Heart right ventricle (tissue), 16 donors: ENCODE results near the gene GRAP2. TPM values are rescaled to one million over a fixed set of nuclear protein-coding genes. Genes with fewer than 3 reads are reported as not detected.

Experiments used
- ATAC-seq, 8 donors: fragments of 200-7000 bp; cut with Tn5 transposase; one replicate each; pipeline ENCODE4 v1.9.1; 2020; ENCODE audit warnings: mild to moderate bottlenecking in 8 of 8, moderate library complexity in 8 of 8, moderate number of reproducible peaks in 1 of 8
- DNase-seq, 2 donors: peaks; one replicate each; pipeline ENCODE4 v3.0.0-alpha.2; 2020
- H3K27ac ChIP-seq, 10 donors: fragments of 200-600 bp; sonication (generic) in 2 of 10; one replicate each; pipeline versions ENCODE4 v1.5.0 to v1.8.0; 2020 to 2022; ENCODE audit warnings: mild to moderate bottlenecking in 3 of 10
- H3K27me3 ChIP-seq, 7 donors: fragments of 200-600 bp; one replicate each; pipeline ENCODE4 v1.8.0; 2021 to 2022; ENCODE audit warnings: mild to moderate bottlenecking in 2 of 7
- H3K36me3 ChIP-seq, 9 donors: fragments of 200-600 bp; sonication (generic) in 1 of 9; one replicate each; pipeline versions ENCODE4 v1.5.0 to v1.8.0; 2020 to 2022; ENCODE audit warnings: mild to moderate bottlenecking in 2 of 9
- H3K4me1 ChIP-seq, 9 donors: fragments of 200-600 bp; sonication (generic) in 1 of 9; one replicate each; pipeline versions ENCODE4 v1.5.0 to v1.8.0; 2020 to 2022; ENCODE audit warnings: mild to moderate bottlenecking in 4 of 9
- H3K4me3 ChIP-seq, 10 donors: fragments of 200-600 bp; sonication (generic) in 2 of 10; one replicate each; pipeline versions ENCODE4 v1.5.0 to v1.8.0; 2020 to 2022; ENCODE audit warnings: mild to moderate bottlenecking in 7 of 10, moderate library complexity in 2 of 10
- H3K9me3 ChIP-seq, 11 donors: fragments of 200-600 bp in 10 of 11; sonication (generic) in 2 of 11; one replicate each; pipeline versions ENCODE4 v1.5.0 to v1.8.0; 2013 to 2022; ENCODE audit warnings: mild to moderate bottlenecking in 2 of 11, control low read depth in 1 of 11, moderate library complexity in 1 of 11
- WGBS, 2 donors: extraction: QIAGEN DNeasy Blood & Tissue Kit; methylation state at CpG; one replicate each; pipeline ENCODE4 v1.1.7; 2013; ENCODE audit warnings: inconsistent platforms in 1 of 2; 5-methylcytosine and 5-hydroxymethylcytosine counted together
- intact Hi-C, 10 donors: fragments of 100-400 bp; cut with DNase I; formaldehyde crosslinking; loops; one replicate each; pipeline versions ENCODE4 v1.11.1 to v1.14.2; 2022
- polyA plus RNA-seq, 2 donors: library from polyadenylated mRNA; stranded (reverse); fragments of 200-250 nt; gene quantifications; one replicate each; pipeline ENCODE4 v1.2.3, GENCODE V29; 2013
- total RNA-seq, 10 donors: library from RNA; stranded (reverse); fragmentation: NEBNext Ultra II Directional in 3 of 10; extraction: Animal tissue kit (Norgen Biotek cat#: 25700) in 3 of 10; gene quantifications; one replicate each; pipeline versions ENCODE4 v1.2.1 to v1.2.4, GENCODE V29; 2021 to 2023
- TF ChIP-seq, protein P1 (sequence below), 9 donors: fragments of 200-600 bp; sonication (generic) in 2 of 9; IDR thresholded peaks; one replicate each; pipeline versions ENCODE4 v1.5.0 to v1.8.0; 2021 to 2022; ENCODE audit warnings: antibody characterized with exemption in 9 of 9, mild to moderate bottlenecking in 5 of 9, moderate library complexity in 1 of 9
- donor health status: Arrhythmogenic right ventricular cardiomyopathy.
- donor health status: ischemic (EF 13 %, LVEDD 7.1; RV severe dilation, severe dysfunction).
- donor health status: healthy with polysubstance abuse.
- donor health status: DM: no; HTN: yes; CAD: no.
- donor health status: DM: no; HTN: no; CAD: no.
- donor health status: ischemic (EF 25% LVEDD 6.9; RV normal size, moderate dysfunction).
- donor health status: ischemic (EF 25% LVEDD 5.7; RV mildly dilated, moderate dysfunction).
- donor health status: healthy.
- donor health status: DM: yes; HTN: yes; CAD: no.
- donor health status: Ischemic cardiomyopathy.
- donor health status: ischemic (EF 35%, LVEDD 5.7; RV mildly dilated, moderate dysfunction).
- donor health status: nonischemic (EF 11% LVEDD 7.7; RV severe dilation, severe dysfunction).
- donor health status: DM: yes; HTN: yes; CAD: no.
- donor health status: PGD.
- donor health status: ischemic (EF 29% LVEDD 5.4; RV normal size, mild dysfunction).
- donor health status: nonischemic (EF 23%, LVEDD 6.1; RV moderate dilation, normal function).

GRAP2 gene
- total and polyA plus RNA-seq, 12 donors: 0.19 to 5.6 (median 0.60) TPM

DNA sequence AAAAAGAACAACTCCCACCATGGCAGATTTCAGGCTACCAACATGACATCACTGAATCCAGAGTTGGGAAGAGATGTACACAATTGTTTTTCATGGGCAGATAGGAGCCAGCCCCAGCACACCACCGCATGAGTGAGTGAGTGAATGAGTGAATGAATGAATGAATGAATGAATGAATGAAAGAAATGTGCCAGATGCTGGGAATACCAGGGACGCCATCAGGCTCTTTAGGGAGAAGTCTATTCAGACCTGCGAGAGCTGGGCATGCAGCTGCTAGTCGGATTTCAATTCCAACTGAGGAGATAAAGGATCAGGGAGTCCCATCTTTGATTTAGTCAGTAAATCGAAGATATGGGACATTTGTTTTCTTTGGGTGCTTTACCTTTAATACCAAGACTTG lies 78.6 kb downstream of the GRAP2 start:
- no peaks in the 10 kb centered on the region for H3K9me3 ChIP-seq
- DNase-seq: no peak
- intact Hi-C loops: no loop called here
- no peaks in the 10 kb centered on the region for H3K36me3 ChIP-seq
- TF ChIP-seq, protein P1, sequence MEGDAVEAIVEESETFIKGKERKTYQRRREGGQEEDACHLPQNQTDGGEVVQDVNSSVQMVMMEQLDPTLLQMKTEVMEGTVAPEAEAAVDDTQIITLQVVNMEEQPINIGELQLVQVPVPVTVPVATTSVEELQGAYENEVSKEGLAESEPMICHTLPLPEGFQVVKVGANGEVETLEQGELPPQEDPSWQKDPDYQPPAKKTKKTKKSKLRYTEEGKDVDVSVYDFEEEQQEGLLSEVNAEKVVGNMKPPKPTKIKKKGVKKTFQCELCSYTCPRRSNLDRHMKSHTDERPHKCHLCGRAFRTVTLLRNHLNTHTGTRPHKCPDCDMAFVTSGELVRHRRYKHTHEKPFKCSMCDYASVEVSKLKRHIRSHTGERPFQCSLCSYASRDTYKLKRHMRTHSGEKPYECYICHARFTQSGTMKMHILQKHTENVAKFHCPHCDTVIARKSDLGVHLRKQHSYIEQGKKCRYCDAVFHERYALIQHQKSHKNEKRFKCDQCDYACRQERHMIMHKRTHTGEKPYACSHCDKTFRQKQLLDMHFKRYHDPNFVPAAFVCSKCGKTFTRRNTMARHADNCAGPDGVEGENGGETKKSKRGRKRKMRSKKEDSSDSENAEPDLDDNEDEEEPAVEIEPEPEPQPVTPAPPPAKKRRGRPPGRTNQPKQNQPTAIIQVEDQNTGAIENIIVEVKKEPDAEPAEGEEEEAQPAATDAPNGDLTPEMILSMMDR (IDR thresholded peaks at IDR 0.05): no peak
- 85 to 87% methylated on average over 5 of the region's 5 CpGs for WGBS, 2 donors
- H3K4me1 ChIP-seq: no peaks in the 10 kb centered on the region
- peaks cover 0 to 36% (median 19%) of the 10 kb centered on the region in 7 donors for H3K27me3 ChIP-seq
- no peak for ATAC-seq
- H3K4me3 ChIP-seq: no peak overlapping the region
- H3K27ac ChIP-seq: no peak overlapping the region

DNA sequence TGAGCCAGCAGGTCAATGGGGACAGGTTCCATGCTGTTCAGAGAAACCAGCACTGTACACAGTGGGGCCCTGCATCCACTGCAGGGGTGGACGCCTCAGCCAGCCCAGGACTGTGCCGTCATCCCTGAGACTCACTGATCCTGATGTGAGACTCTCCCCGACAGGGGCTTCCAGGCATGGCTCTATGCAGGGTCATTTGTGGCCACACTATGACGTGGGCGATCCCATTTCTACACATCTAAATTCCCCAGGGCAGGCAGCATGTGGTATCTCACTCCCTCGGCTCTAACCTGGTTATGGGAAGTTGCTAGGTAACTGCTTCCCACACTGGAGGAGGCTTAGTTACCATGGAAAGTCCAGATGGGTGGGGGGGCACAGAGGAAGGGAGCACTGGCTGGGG lies 79.7 kb downstream of the GRAP2 start:
- Histone ChIP-seq H3K9me3 (no peaks in the 10 kb centered on the region), H3K4me1 (no peaks in the 10 kb centered on the region), H3K27ac (no peak overlapping the region), H3K27me3 (peaks cover 0 to 31% (median 19%) of the 10 kb centered on the region in 7 donors), H3K36me3 (no peaks in the 10 kb centered on the region), H3K4me3 (no peak overlapping the region)
- 62 to 75% methylated on average over 6 of the region's 6 CpGs for WGBS, 2 donors
- ATAC-seq: no peak
- intact Hi-C loops: no loop called here
- no peak for DNase-seq
- TF ChIP-seq, protein P1 (IDR thresholded peaks at IDR 0.05): no peak

DNA sequence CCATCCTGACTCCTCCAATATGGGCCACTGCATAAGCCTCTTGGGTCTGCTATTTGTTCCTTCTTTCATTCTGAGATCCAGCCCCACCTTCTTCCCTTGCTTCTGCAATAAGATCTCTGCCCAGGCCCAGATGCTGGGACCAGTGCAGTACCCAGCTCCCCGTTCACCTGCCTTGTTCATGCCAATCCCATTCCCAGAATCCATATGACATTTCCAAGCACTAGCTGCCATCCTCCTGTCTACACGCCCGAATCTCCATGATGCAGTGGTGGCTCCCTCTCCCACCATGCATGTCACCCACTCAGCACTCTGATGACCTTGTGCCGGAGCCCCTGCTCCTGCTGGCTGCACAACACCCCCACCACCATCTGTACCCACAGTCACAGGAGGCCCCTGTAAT lies 82.5 kb downstream of the GRAP2 start:
- DNase-seq (no peak), ATAC-seq (no peak)
- intact Hi-C loops: no loop called here
- Histone ChIP-seq H3K4me1 (no peaks in the 10 kb centered on the region), H3K27me3 (peaks cover 0 to 19% (median 0%) of the 10 kb centered on the region in 7 donors), H3K27ac (no peak overlapping the region), H3K4me3 (no peak overlapping the region), H3K9me3 (no peaks in the 10 kb centered on the region), H3K36me3 (no peaks in the 10 kb centered on the region)
- TF ChIP-seq, protein P1 (IDR thresholded peaks at IDR 0.05): no peak
- 90% methylated on average over 4 of the region's 4 CpGs for WGBS, 2 donors

DNA sequence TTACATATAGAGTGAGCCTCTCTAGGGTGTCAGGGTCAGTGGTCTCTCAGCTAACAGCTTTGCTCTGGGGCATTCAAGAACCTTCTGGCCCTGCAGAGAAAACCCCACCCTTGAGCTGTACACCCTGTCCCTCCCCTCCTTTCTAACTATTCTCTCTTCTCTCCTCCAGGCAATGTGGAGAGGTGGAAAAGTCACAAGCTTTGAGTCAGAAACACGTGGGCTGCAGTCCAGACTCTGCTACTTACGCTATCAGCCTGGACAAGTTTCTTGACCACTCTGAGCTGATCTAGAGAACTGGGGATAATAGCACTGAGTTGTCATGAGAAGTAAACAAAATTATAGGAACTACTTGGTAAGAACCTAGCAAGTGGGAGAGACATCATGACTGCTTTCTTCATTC lies 83.1 kb downstream of the GRAP2 start:
- Histone ChIP-seq H3K4me3 (no peak overlapping the region), H3K9me3 (no peaks in the 10 kb centered on the region), H3K27me3 (peaks cover 0 to 14% (median 0%) of the 10 kb centered on the region in 7 donors), H3K4me1 (peaks cover 0 to 1% (median 0%) of the 10 kb centered on the region in 9 donors), H3K36me3 (no peaks in the 10 kb centered on the region), H3K27ac (no peak overlapping the region)
- intact Hi-C loops: no loop called here
- ATAC-seq: peak in 1 of 8 donors; percentile 63
- TF ChIP-seq, protein P1 (IDR thresholded peaks at IDR 0.05): no peak
- 36 to 54% methylated on average over 2 of the region's 2 CpGs for WGBS, 2 donors
- no peak for DNase-seq
